GM18870 (cell line): ENCODE results near the gene URB1.
"Not testable (repeated sequence)": the region's sequence is repeated elsewhere in the genome, so short reads cannot be mapped to it uniquely, and the experiment has no call there.

ENCODE experiments used
- ATAC-seq: cut with Tn5 transposase; IDR thresholded peaks from one replicate; pipeline ENCODE4 v1.9.1; 2021; ENCODE audit warnings: moderate library complexity; ENCODE audit not compliant: unreplicated experiment

The URB1 gene

DNA sequence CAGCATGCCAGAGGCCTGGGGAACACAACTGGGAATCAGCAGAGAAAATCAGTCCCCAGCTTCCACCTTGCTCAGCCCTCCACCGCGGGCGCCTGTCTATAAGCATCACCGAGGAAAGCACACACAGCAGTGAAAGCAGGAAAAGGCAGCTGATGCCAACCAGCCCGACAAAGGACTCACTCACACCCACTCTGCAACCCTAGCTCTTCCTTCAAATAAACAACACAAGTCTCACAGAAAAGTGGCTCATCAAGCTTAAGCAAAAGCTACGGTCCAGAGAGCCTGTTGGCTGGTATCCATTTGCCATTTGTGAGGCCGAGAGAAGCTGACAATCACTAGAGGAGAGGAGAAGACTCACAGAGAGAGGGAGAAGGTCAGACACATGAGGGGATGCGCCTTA, 67.1 kb downstream of the URB1 start:
- ATAC-seq: no peak

DNA sequence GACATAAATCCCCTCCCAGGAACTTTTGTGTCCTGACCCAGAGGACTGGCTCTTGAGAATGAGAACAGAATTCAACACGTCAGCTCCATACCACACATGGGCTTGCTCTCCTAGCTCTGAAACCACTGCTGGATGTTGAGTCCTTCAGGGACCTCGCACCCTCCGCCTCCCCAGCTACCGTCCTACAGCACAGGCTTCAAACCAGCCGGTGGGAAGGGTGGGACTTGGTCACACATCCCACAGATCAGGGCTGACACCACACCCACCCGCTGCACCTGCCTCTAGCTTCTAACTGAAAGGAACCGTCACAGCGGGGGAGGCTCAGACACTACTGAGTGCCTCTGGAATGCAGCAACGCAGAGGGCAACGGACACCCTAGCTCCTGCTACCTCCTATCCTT, 70.1 kb downstream of the URB1 start:
- no peak for ATAC-seq

DNA sequence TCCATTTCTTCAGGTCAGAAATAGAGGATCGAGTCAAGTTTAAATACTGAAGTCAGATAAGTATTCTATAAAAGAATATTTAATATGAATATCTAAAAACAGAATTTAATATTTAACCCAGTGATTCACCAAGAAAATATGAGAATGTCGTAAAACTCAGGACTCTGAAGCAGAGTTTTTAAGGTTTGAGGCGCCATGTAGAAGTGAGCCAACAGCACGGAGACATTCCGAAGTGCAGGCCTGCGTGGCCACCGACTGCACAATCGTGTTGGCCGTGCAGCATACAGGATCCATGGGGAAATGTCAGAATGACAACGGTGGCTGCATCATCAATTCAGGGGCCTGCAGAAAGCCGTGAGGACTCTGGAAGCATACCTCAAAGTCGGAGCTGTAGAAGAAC, 70.7 kb downstream of the URB1 start:
- ATAC-seq: no peak

DNA sequence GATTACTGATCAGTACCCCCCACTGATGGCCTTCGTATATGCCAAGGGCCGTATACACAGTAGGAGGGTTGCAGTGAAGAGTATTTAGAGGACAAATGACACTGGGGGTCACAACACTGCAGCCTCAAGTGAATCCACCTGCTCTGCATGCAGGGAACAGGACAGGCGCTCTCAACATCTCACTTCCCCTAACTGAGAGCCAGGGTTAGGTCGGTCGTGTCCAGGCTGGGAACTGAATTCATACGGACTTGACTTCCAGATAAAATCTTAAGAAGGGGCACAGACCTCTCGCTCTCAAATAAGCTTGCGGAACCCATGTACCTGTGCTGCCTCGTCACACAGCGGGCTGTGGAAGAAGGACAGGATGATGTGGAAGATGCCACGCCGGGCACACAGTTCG, 71.3 kb downstream of the URB1 start:
- no peak for ATAC-seq

DNA sequence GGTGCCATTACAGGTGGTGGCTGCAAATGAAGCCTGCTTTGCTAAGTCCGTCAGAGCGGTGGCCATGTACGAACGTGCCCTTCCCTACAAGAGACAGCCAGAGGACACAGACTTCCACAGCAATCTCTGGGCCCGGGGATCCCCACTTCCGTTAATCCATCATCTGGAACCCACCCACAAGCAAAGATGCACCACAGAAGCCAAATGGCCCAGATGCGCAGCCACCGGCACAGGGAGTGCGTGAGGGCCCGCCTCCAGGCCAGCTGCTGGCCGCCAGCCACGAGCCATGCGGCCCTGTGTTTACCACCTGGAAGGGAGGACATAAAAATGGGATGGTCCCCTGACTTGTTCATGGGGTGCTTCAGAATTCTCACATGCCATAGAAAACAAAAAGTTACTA, 72.1 kb downstream of the URB1 start:
- no peak for ATAC-seq

DNA sequence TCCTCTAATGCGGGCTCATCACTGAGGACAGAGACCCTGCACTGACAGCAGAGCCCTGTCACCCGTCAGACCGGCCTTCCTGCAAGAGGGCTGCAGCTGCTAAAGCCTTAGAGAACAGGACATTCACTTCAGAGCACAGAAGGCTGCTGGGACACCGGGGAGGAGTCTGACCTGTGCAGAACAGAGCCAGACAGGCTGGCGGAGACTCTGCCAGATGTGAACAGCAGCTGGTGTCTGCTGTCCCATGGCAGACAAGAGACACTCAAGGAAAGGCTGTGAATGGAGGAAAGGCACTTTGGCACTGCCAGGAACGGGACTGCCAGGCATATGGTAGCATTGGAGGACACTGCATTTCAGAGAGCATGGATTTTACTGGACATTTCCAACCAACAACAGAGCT, 72.8 kb downstream of the URB1 start:
- no peak for ATAC-seq

DNA sequence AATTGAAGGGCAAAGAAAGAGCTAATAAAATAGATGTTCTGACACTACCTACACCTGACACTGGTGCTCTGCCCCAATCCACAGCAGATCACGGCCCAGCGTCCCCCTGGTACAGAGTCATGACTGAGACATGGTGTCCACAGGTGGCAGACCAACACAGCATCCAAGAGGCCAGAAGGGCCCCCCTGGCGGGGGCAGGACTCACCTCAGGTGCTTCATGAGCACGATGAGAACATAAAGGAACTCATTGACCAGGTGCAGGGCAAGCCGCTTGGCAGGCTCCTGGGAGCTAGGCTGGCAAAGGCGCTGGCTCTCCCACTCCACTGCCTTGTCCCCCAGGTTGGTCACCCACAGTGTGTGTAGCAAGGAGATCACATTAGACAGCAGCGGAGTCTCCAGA, 73.8 kb downstream of the URB1 start:
- no peak for ATAC-seq

DNA sequence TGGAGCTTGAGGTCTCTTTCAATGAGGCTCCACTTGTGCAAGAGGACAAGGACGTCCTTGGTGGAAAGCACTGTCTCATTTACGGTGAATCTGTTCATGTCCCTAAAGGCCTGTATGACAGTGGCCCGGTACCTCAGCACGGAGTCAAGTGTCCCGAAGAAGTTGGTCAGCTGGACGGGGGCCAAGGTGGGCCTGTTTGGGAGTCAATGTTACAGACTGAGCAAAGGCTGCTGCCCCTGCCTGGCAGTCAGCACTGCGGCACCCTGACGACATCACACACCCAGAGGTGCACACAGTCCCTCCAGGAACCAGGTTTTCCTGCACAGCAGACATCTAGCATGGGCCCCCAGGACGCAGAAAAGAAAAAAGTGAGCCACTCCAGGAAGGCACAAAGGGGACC, 75.1 kb downstream of the URB1 start:
- no peak for ATAC-seq

DNA sequence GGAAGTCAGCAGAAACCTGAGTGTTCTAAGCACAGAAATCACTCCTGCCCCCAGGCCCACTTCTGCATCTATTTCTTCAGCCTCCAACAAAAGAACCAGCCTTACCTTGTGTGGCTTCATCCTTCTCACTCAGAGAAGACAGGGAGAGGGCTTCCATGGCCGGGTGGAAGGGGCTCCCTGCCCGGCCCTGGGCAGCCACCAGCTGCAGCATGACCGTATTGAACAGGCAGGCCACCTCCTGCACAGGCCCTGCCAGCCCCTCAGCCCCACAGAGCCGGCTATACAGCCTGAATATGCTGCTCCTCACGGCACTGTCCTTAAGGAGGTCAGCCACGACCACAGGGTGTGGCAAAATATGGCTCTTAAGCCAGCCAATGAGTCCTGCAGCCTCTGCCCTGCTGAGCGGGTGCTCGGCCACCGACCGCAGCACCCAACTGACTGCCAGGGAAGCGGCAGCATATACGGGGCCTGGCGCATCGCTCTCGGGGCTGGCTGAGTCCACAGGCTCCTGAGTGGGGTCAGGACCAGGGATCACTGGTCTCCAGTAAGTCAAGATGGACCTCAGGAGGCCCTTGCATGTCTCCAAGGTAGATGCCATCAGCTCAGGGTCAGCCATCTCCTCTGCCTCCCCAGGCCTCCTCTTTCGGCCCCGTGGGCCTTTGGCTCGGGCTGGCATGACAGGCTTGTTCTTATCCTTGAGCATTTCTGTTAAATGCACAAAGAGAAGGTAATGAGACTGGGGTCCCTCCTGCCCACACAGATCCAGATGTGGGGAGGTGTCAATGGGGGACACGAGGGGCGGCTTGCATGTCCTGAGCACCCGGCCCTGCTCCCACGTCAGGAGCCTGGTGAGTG, 76.2 kb downstream of the URB1 start:
- ATAC-seq: no peak

DNA sequence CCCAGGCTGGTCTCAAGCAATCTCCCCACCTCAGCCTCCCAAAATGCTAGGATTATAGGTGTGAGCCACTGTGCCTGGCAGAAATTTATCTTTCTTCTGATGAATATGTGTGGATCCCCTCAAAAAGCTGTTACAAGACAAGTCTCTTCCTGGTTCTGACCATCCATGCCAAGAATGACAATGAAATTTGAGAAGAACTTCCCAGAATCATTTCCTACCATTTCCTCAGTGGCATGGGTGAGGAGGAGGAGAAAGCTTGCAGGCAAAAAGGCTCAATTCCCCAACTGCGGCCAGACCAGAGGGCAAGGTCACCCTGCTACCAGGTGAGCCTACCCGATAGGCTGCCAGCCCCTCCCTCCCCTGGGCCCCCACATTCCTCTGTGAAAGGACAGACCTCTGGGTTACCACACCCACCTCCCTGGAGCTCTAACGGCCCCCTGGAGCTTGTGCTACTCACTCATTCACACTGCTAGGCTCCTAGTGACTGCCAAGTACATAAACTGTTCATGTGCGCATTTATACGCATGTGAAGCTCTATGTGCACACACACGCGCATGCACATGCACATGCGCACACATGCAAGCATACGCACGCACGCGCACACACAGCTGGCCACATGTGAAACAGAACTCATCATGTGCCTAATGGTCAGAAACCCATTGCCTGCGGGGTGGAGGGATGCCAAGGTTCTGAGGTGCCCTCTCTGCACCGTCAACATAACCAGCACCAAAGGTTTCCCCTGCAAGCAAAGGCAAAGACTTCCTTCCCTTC, 77.1 kb downstream of the URB1 start:
- ATAC-seq: no peak

DNA sequence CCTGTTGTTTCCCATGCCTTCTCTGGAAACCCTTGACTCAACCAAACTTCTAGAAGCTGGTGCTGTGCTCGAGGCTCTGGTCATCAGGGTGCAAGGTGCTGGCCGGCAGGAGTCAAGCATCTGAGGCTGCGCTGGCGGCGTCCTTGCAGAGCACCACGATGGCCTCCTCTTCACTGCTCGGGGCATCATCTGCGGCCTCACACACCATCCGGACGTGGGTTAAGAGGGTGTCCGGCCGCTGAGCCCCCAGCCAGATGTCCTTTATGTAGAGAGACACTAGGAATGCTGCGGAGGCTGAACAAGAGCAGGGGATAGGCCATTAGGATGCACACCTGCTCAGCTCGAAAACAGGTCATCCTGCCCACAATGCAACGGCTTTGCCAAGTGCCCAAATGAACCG, 78.0 kb downstream of the URB1 start:
- no peak for ATAC-seq

DNA sequence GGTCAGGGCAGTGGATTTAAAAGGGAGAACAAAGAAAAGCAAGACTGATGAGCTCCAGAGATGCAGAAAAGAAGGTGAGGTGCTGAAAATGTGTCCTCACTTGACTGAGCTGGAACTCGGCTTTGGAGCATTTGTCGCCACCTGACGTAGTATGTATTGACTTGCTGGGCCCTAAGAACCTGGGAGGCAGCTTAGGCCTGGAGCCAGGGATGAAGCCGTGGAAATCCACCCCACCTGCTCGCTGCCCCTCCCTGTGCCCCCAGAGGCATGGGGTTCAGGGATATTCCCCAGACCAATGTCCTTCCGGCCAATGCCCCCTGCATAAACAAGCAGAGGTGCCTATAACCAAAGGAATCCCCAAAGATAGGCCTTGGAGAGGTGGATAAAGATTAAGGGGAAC, 79.8 kb downstream of the URB1 start:
- ATAC-seq: no peak

DNA sequence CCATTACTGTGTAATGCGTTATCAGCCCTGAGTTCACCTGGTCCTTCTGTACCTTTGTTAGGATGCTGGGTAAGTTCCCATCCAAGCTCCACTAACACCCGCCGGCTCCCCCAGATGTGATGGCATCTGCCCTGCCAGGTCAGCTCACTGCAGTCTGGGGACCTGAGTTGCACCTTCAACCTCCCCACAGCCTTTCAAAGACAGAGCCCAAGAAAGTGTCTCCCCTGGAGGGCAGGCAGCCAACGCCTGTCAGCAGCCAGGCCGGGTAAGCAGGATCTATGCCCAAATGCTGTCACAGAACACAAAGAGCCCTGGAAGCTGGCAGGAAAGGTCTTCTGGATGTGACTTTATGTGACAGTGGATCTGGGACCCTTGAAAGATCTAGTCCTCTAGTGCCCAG, 80.5 kb downstream of the URB1 start:
- no peak for ATAC-seq

DNA sequence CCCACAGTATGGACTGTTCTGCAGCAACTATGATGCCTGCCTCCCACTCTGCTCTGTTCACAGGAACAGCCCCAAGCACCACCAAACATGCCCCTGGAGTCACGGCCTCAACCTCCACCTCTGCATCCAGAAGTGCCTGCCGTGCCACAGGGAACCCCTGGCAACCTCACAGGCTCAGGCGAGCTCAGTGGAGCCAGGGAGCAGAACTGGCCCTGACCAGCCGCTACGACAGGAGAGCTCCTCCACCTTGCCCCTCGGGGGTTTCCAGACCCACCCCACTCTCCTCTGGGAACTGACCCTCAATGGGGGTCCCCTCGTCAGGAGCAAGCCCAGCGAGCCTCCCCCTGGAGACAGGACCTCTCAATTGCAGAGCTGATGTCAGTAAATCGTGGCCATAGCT, 81.2 kb downstream of the URB1 start:
- no peak for ATAC-seq

DNA sequence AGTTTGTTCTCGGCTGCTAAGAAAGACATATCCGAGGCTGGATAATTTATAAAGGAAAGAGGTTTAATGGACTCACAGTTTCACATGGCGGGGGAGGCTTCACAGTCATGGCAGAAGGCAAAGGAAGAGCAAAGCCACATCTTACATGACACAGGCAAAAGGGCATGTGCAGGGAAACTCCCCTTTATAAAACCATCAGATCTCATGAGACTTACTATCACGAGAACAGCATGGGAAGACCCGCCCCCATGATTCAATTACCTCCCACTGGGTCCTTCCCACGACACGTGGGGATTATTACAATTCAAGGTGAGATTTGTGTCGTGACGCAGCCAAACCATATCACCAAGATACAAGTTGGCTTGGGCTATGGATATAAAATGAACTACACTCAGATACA, 81.8 kb downstream of the URB1 start:
- not testable (repeated sequence) for ATAC-seq

DNA sequence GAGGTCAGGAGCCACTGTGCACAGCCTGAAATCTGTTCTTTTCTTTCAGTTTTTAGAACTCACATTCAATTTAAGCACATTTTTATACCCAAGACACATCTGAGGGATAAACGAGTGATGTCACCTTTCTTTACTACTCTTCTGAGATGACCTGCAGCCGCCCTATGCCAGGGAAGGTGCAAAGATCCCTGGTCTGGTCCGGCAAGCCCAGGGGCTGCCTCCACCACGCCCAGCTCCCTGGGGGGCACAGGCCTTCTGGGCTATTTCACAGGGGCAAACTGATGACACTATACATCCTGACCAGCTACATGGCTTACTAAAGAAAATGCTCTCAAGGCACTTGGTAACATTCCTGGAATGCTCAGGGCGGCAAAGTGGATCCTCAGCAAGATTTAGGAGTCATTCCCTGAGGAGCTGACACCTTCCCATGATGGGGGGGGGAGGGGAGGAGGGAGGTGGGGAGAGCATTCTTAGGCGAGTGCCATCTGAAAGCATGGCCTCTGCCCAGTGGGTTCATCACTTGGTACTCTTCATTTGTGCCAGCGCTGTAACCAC, 82.8 kb downstream of the URB1 start:
- no peak for ATAC-seq

DNA sequence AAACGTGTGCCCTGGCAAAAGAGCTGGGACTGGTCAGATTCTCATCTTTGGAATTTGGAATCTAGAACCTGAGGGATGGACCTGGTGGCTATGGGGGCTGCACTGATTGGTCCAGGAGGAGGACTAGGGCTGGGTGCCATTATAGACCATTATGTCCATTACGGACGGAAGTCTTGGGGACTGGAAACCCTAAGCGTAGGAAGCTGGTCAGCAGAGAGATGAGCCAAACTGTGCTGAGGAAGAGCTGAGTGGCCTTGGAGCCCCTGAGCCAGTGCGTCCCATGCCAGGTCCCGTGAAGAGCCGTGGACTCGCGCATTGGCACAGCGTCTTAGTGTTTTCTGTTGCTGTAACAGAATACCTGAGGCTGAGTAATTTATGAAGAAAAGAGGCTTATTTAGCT, 84.1 kb downstream of the URB1 start:
- no peak for ATAC-seq

DNA sequence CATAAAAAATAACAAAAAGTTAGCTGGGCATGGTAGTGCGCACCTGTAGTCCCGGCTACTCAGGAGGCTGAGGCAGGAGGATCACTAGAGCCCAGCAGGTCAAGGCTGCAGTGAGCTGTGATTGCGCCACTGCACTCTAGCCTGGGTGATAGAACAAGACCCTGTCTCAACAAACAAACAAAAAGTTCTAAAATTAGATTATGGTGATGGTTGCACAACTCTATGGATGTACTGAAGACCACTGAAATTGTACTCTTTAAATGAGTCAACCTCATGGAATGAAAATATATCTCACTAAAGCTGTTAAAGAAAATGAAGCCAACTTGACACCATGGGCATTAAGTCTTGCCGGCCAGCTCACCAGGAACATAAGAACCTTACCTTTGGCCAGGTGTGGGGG, 85.1 kb downstream of the URB1 start:
- ATAC-seq: no peak

DNA sequence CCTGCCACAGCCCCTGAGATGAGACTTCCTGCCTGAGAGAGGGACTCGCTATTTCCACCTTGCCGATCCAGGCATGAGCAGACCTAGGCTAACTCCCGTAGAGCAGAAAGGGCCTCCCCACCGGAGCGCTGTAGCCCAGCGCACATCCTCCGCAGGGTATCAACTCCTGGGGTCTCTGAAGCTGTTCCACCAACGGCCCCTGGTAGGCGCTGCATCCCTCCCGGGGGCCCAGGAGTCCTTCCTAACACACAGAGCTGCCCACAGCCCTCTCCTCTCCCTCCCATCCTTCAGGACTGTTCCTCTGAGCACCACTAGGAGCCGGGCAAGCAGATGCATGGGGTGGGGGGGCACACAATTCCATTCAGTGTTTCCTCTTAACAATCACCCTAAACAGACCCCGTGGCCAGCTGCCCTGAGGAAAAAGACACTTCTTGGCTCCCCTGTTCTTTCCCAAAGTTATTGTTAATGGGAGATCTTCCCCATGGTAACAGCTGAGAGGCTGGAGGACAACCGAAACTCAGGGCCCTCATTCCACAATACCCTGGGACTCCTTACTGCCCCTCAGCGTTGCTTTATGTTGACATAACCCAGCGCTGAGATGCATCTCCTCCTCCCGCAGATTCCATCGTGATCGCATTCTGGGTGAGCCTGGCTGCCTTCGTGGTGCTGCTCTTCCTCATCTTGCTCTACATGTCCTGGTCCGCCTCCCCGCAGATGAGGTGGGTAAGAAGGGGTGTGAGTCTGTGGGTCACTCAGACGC, 86.6 kb downstream of the URB1 start:
- no peak for ATAC-seq

DNA sequence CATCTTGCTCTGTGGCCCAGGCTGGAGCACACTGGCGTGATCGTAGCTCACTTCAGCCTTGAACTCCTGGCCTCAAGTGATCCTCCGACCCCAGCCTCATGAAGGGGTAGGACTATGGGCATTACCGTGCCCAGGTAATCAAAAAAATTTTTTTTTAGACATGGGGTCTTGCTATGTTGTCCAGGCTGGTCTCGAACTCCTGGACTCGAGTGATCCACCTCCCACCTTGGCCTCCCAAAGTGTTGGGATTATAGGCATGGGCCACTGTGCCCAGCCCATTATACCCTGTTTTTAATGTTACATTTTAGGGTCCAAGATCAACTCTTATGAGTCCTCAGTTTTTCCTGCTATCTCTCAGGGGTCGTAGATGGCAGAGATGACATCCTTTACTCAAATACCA, 87.8 kb downstream of the URB1 start:
- ATAC-seq: no peak

DNA sequence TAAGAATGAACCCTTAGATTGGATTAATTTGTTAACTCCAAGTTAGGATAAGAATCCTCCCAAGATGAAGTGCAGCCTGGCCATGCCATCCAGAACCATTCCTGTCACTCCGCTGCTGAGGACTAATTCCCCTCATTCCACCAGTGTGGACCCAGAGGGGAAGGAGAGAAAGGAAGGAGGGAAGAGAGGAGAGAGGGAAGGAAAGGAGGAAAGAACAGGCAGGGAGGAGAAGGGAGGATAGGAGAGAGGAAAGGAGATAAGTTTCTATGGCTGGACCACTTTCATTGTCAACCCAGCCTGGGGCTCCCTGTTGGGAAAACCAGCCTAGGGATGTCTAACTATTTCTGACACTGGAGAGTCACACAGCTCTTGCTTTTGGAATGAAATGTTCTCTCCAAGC, 89.4 kb downstream of the URB1 start:
- ATAC-seq: no peak
